Loucy (cell line): ENCODE measurements around the gene TP63.
A peak's percentile ranks its signal among the peaks of the same experiment; 100 is the strongest.

ENCODE experiments used
- H2AFZ ChIP-seq: fragments of 200-600 bp; sonication (generic); 2 replicates; pipeline ENCODE4 v1.6.0; 2016; ENCODE audit warnings: antibody characterized with exemption, mild to moderate bottlenecking, low read length, moderate library complexity
- H3F3A ChIP-seq: fragments of 200-600 bp; 2 replicates; pipeline ENCODE4 v1.6.0; 2016; ENCODE audit warnings: antibody characterized with exemption, low read depth, mild to moderate bottlenecking
- H3K27me3 ChIP-seq: fragments of 200-600 bp; sonication (generic); 2 replicates; pipeline ENCODE4 v1.6.1; 2014; ENCODE audit warnings: low read length, mild to moderate bottlenecking; ENCODE audit not compliant: insufficient read depth, poor library complexity, severe bottlenecking
- H3K36me3 ChIP-seq: fragments of 200-600 bp; sonication (generic); 2 replicates; pipeline ENCODE4 v1.6.1; 2016; ENCODE audit warnings: low read length; ENCODE audit not compliant: insufficient read depth
- H3K4me1 ChIP-seq: fragments of 200-600 bp; sonication (generic); 2 replicates; pipeline ENCODE4 v1.5.1; 2014; ENCODE audit warnings: low read length, mild to moderate bottlenecking; ENCODE audit not compliant: insufficient read depth, poor library complexity, severe bottlenecking
- H3K4me2 ChIP-seq: fragments of 200-600 bp; sonication (generic); 2 replicates; pipeline ENCODE4 v1.6.0; 2014; ENCODE audit warnings: antibody characterized with exemption, low read length, low read depth, mild to moderate bottlenecking; ENCODE audit not compliant: poor library complexity, severe bottlenecking
- H3K4me3 ChIP-seq: fragments of 200-600 bp; sonication (generic); 2 replicates; pipeline ENCODE4 v1.5.1; 2014; ENCODE audit warnings: low read length, mild to moderate bottlenecking, mixed read lengths; ENCODE audit not compliant: poor library complexity, severe bottlenecking
- H3K79me2 ChIP-seq: fragments of 200-600 bp; sonication (generic); 2 replicates; pipeline ENCODE4 v1.6.1; 2014; ENCODE audit warnings: low read length; ENCODE audit not compliant: insufficient read depth
- H3K9ac ChIP-seq: fragments of 200-600 bp; sonication (generic); 2 replicates; pipeline ENCODE4 v1.6.0; 2014; ENCODE audit warnings: mild to moderate bottlenecking, low read depth, low read length, moderate library complexity; ENCODE audit not compliant: poor library complexity, severe bottlenecking
- H3K9me2 ChIP-seq: fragments of 200-600 bp; sonication (generic); replicated peaks from 2 replicates; pipeline ENCODE4 v1.6.1; 2016; ENCODE audit warnings: low read depth, low read length, mixed read lengths
- H3K9me3 ChIP-seq: fragments of 200-600 bp; sonication (generic); 2 replicates; pipeline ENCODE4 v1.6.1; 2014; ENCODE audit warnings: mild to moderate bottlenecking, antibody characterized with exemption, low read length, low read depth; ENCODE audit not compliant: insufficient read depth
- H4K20me1 ChIP-seq: fragments of 200-600 bp; sonication (generic); 2 replicates; pipeline ENCODE4 v1.6.0; 2014; ENCODE audit warnings: antibody characterized with exemption, low read length, mild to moderate bottlenecking; ENCODE audit not compliant: insufficient read depth, poor library complexity, severe bottlenecking
- EZH2phosphoT487 ChIP-seq: fragments of 200-600 bp; IDR thresholded peaks from 2 replicates; pipeline ENCODE4 v1.6.1; 2018; ENCODE audit warnings: antibody characterized with exemption, mild to moderate bottlenecking, moderate library complexity, borderline replicate concordance
- TF ChIP-seq, protein P1 (sequence below): fragments of 200-600 bp; sonication (generic); conservative IDR thresholded peaks from 2 replicates; pipeline ENCODE4 v1.5.1; 2014; ENCODE audit warnings: mild to moderate bottlenecking, antibody characterized with exemption, low read length

The TP63 gene

DNA sequence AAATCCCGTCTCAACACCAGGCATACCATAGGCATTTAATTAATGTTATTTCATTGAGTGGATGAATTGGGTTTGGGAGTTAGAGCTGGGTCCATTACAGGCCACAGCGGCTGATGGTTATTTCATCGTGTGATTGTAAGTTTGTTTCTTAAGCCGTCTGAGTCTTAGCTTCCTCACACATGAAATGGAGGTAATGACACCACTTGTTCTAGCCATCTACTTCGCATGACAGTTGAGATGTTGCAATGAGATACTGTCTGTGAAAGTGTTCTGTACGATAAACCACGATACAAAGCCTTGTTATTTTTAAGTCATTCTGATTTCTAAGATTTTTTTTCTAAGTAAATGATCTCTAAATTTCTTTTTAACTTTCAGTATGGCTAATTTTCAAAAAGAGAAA is 8.6 kb upstream of the TP63 start:
- H2AFZ ChIP-seq: peak overlapping the region; percentile 17; the same call in 1 of the 2 replicates
- TF ChIP-seq, protein P1, sequence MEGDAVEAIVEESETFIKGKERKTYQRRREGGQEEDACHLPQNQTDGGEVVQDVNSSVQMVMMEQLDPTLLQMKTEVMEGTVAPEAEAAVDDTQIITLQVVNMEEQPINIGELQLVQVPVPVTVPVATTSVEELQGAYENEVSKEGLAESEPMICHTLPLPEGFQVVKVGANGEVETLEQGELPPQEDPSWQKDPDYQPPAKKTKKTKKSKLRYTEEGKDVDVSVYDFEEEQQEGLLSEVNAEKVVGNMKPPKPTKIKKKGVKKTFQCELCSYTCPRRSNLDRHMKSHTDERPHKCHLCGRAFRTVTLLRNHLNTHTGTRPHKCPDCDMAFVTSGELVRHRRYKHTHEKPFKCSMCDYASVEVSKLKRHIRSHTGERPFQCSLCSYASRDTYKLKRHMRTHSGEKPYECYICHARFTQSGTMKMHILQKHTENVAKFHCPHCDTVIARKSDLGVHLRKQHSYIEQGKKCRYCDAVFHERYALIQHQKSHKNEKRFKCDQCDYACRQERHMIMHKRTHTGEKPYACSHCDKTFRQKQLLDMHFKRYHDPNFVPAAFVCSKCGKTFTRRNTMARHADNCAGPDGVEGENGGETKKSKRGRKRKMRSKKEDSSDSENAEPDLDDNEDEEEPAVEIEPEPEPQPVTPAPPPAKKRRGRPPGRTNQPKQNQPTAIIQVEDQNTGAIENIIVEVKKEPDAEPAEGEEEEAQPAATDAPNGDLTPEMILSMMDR: no peak
- TF ChIP-seq EZH2phosphoT487: no peak
- H3K9me2 ChIP-seq: no peaks in the 10 kb centered on the region
- no peak overlapping the region for H3K9ac ChIP-seq
- no peaks in the 10 kb centered on the region for H3K36me3 ChIP-seq
- no peaks in the 10 kb centered on the region for H3K27me3 ChIP-seq
- peak overlapping the region; percentile 36 for H3K4me2 ChIP-seq
- H3F3A ChIP-seq: no peaks in the 10 kb centered on the region; the same call in 1 of the 2 replicates
- no peaks in the 10 kb centered on the region for H3K79me2 ChIP-seq
- peaks cover 37% of the 10 kb centered on the region for H3K4me1 ChIP-seq
- no peaks in the 10 kb centered on the region for H3K9me3 ChIP-seq
- peak overlapping the region; percentile 2 for H3K4me3 ChIP-seq
- H4K20me1 ChIP-seq: no peaks in the 10 kb centered on the region

- Histone ChIP-seq H3F3A (no peaks in the 10 kb centered on the region; the same call in 1 of the 2 replicates), H3K4me2 (no peak overlapping the region), H3K4me1 (peaks cover 37% of the 10 kb centered on the region), H3K9me3 (no peaks in the 10 kb centered on the region), H3K36me3 (no peaks in the 10 kb centered on the region), H3K9me2 (no peaks in the 10 kb centered on the region), H3K4me3 (no peak overlapping the region), H3K27me3 (no peaks in the 10 kb centered on the region), H2AFZ (no peak overlapping the region), H3K79me2 (no peaks in the 10 kb centered on the region), H4K20me1 (no peaks in the 10 kb centered on the region), H3K9ac (no peak overlapping the region)
- no peak for TF ChIP-seq EZH2phosphoT487
- TF ChIP-seq, protein P1: no peak
These were observed 7.1 kb upstream of the TP63 start for GRCh38 chr3:189624130-189624529.

GRCh38 chr3:189625071-189625470 is 6.1 kb upstream of the TP63 start:
- no peaks in the 10 kb centered on the region for H4K20me1 ChIP-seq
- H3K9me3 ChIP-seq: no peaks in the 10 kb centered on the region
- no peaks in the 10 kb centered on the region for H3K79me2 ChIP-seq
- no peak for TF ChIP-seq EZH2phosphoT487
- TF ChIP-seq, protein P1: no peak
- no peaks in the 10 kb centered on the region for H3K9me2 ChIP-seq
- H3K4me2 ChIP-seq: no peak overlapping the region
- H2AFZ ChIP-seq: no peak overlapping the region
- no peaks in the 10 kb centered on the region for H3K27me3 ChIP-seq
- peaks cover 39% of the 10 kb centered on the region for H3K4me1 ChIP-seq
- H3K36me3 ChIP-seq: no peaks in the 10 kb centered on the region
- no peak overlapping the region for H3K4me3 ChIP-seq
- no peak overlapping the region for H3K9ac ChIP-seq
- no peaks in the 10 kb centered on the region; the same call in 1 of the 2 replicates for H3F3A ChIP-seq
